SKM-1 (cell line): ENCODE results near the gene EPB41.
"Not testable (repeated sequence)": the region's sequence is repeated elsewhere in the genome, so short reads cannot be mapped to it uniquely, and the experiment has no call there.

Experiments
- DNase-seq: peaks from one replicate; lab custom pipeline; 2025; ENCODE audit not compliant: unreplicated experiment; lab: John Stamatoyannopoulos, UW

The EPB41 gene

GRCh38 chr1:29043274-29043965 lies 129.1 kb downstream of the EPB41 start:
- no peak for DNase-seq

GRCh38 chr1:29044010-29044409 lies 129.6 kb downstream of the EPB41 start:
- no peak for DNase-seq

- not testable (repeated sequence) for DNase-seq
Measured at GRCh38 chr1:29045663-29046062, 131.3 kb downstream of the EPB41 start.

GRCh38 chr1:29047142-29047541 lies 132.8 kb downstream of the EPB41 start:
- DNase-seq = no peak

GRCh38 chr1:29050166-29050565 lies 135.8 kb downstream of the EPB41 start:
- no peak for DNase-seq

- DNase-seq = no peak
Measured at GRCh38 chr1:29052100-29052499, 137.7 kb downstream of the EPB41 start.

GRCh38 chr1:29052941-29053340 lies 138.6 kb downstream of the EPB41 start:
- no peak for DNase-seq

GRCh38 chr1:29055160-29055559 lies 140.8 kb downstream of the EPB41 start:
- DNase-seq = no peak

- DNase-seq = no peak
Measured at GRCh38 chr1:29056256-29056655, 141.9 kb downstream of the EPB41 start.

GRCh38 chr1:29057700-29058099 lies 143.3 kb downstream of the EPB41 start:
- DNase-seq = no peak

GRCh38 chr1:29062157-29062942 lies 148.0 kb downstream of the EPB41 start:
- DNase-seq = no peak

- no peak for DNase-seq
Measured at GRCh38 chr1:29064064-29064463, 149.7 kb downstream of the EPB41 start.

GRCh38 chr1:29077155-29077554 lies 162.8 kb downstream of the EPB41 start:
- no peak for DNase-seq

GRCh38 chr1:29079916-29080629 lies 165.7 kb downstream of the EPB41 start:
- DNase-seq = not testable (repeated sequence)

- no peak for DNase-seq
Measured at GRCh38 chr1:29081201-29081600, 166.8 kb downstream of the EPB41 start.

GRCh38 chr1:29082519-29082918 lies 168.2 kb downstream of the EPB41 start:
- no peak for DNase-seq

- DNase-seq = no peak
Measured at GRCh38 chr1:29083317-29084195, 169.2 kb downstream of the EPB41 start.

- DNase-seq = no peak
Measured at GRCh38 chr1:29084196-29084521, 169.8 kb downstream of the EPB41 start.

- DNase-seq = no peak
Measured at GRCh38 chr1:29090937-29091618, 176.7 kb downstream of the EPB41 start.

GRCh38 chr1:29092704-29093103 lies 178.3 kb downstream of the EPB41 start:
- DNase-seq = not testable (repeated sequence)
